HG03457 (cell line): ENCODE results near the gene FH.

Source experiments
- ATAC-seq: cut with Tn5 transposase; IDR thresholded peaks from one replicate; pipeline ENCODE4 v1.9.1; 2021; ENCODE audit warnings: moderate number of reproducible peaks; ENCODE audit not compliant: unreplicated experiment

Gene FH

GRCh38 chr1:241460098-241460873 lies 59.3 kb downstream of the FH start:
- no peak for ATAC-seq

GRCh38 chr1:241459186-241459802 lies 60.3 kb downstream of the FH start:
- no peak for ATAC-seq

GRCh38 chr1:241457421-241457820 lies 62.1 kb downstream of the FH start:
- no peak for ATAC-seq

- no peak for ATAC-seq
These were observed 62.8 kb downstream of the FH start for GRCh38 chr1:241456743-241457142.

- ATAC-seq = no peak
These were observed 65.8 kb downstream of the FH start for GRCh38 chr1:241453732-241454131.

GRCh38 chr1:241451956-241452355 lies 67.6 kb downstream of the FH start:
- no peak for ATAC-seq
